ENCODE data around the gene KIFC1. TPM values are rescaled to one million over a fixed set of nuclear protein-coding genes. Genes with fewer than 3 reads are reported as not detected.

Gene KIFC1
- total RNA-seq, 2 donors from 2014 or later: 4.1 to 14.7 TPM

DNA sequence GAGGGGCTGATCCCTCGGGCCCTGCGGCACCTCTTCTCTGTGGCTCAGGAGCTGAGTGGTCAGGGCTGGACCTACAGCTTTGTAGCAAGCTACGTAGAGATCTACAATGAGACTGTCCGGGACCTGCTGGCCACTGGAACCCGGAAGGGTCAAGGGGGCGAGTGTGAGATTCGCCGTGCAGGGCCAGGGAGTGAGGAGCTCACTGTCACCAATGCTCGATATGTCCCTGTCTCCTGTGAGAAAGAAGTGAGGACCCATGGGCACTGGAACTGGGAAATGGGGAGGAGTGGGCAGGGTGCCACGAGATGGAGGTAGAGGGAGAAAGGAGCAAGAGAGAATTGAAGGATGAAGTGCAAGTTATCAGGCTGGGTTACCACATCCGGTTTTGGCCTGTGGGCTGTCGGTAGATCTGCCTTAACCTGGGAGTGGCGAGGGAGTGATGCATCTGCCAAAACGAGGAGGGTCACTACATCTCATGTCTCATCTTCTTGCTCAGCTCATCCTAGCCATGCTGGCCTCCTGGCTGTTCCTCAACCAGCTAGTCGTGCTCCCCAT lies 13.8 kb downstream of the KIFC1 start:
- DNase-seq: no peak
- intact Hi-C loops (cut with DNase I, micrococcal nuclease): no loop called here

DNA sequence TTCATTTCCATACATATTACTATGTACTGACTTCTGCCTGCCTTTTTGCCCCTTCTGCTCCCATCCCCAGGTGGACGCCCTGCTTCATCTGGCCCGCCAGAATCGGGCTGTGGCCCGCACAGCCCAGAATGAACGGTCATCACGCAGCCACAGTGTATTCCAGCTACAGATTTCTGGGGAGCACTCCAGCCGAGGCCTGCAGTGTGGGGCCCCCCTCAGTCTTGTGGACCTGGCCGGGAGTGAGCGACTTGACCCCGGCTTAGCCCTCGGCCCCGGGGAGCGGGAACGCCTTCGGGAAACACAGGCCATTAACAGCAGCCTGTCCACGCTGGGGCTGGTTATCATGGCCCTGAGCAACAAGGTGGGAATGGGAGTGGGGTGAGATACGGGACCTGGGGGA lies 14.5 kb downstream of the KIFC1 start:
- DNase-seq (no peak), ATAC-seq (no peak)
- intact Hi-C loops (cut with DNase I, micrococcal nuclease): no loop called here

More for the DNA sequence above, 13.8 kb downstream of the KIFC1 start:
- no peak for ATAC-seq

DNA sequence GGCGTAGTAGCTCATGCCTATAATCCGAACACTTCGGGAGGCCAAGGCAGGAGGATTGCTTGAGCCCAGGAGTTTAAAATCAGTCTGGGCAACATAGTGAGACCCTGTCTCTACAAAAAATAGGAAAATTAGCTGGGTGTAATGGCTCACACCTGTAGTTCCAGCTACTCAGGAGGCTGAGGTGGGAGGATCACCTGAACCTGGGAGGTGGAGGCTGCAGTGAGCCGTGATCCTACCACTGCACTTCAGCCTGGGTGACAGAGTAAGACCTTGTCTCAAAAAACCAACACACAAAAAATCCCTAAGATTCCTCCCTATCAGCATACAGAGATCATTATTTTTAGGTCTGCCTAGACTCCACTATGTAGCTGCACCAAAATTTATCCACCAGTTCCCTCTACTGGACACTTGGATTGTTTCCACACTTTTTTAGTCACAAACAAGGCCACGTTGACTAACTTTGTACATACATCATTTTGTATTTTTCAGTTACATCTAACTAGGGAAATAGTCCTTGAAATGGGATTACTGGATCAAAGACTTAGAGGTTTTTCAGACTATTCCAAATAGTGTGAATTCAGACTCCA lies 15.6 kb downstream of the KIFC1 start:
- intact Hi-C loops (cut with DNase I, micrococcal nuclease): no loop called here
- ATAC-seq: no peak

DNA sequence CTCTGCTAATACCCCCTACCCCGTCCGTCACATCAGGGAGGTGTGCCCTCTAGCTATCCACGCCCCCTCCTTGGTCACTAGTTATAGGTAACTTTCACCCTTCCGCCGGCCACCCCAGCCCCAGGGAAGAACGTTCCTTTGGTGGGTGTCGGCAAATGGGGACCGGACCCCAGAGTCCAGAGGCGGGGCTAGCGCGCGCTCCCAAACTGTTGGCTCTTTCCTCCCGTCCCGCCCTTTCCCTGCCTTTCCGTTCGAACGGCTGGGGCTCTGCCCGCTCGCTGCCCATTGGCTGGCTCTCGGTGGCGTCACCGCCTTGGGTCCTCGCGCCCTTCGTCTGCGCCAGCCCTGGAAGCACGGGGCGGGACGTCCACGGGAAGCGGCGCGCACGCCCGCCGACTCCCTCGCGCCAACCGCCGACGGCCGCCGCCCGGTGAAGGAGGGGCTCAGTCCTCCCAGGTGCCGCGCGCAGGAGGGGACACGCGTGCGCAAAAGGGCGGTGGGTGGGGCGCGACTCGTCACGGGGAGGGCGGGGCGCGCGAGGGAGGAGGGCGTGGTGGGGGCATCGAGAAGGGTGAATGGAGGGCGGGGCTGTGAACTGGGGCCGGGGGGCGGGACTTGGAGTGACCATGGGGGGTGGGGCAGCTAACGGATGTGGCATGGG lies 18.6 kb downstream of the KIFC1 start:
- intact Hi-C loops (cut with DNase I, micrococcal nuclease): no loop called here
- ATAC-seq (peak; percentile 86), DNase-seq (peak; percentile 97 to 98)

More for the DNA sequence above, 15.6 kb downstream of the KIFC1 start:
- no peak for DNase-seq

DNA sequence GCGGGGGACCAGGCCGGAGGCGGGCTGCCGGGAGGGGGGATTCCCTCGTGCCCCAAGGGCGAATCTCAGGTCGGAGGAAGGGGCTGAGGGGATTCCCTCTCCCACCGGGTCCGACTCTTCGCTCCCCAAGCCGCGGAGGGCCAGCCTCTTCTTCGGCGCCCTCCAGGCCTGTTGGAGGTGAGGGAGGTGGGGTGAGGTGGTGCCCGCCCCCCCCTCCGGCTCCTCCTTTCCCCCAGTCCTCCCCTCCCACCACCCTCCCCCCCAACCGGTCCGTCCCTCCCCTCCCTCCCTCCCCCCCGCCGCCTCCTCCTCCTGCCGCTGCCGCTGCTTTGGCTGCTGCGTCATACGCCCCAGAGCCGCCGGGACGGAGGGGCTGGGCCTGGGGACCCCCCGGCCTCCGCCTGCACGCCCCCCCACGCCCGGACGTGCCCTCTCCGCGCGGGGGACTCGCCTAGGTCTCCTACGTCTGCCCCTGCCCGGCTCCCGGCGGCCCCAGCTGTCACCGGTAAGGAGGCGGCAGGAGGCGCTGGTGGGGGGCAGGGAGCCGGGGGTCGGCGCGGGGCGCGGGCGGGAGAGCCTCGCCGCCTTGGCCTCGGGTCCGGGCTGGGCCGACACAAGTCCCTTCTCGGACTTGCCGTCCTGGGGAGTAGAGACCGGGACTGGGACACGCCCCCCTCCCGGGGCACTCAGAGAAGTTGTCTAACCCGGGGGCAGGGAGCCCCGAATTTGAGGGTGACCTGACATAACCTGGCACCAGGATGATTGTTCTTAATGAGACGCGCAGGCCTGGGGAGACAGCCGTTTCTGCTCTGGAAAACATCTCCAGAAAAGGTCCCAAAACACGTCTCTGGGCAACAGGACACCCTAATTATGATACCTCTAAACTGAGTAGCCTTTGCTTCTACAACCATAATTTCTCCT lies 19.3 kb downstream of the KIFC1 start, which contains the start of gene PHF1:
PHF1 (plus strand) TSS at position 304 of the 921 bp plus-strand sequence. CDS start 1,250 bp downstream, outside the sequence.
- intact Hi-C loops (cut with DNase I, micrococcal nuclease): no loop called here
- peak in 1 of 2 donors; percentile 73 for DNase-seq
- peak; percentile 64 for ATAC-seq

DNA sequence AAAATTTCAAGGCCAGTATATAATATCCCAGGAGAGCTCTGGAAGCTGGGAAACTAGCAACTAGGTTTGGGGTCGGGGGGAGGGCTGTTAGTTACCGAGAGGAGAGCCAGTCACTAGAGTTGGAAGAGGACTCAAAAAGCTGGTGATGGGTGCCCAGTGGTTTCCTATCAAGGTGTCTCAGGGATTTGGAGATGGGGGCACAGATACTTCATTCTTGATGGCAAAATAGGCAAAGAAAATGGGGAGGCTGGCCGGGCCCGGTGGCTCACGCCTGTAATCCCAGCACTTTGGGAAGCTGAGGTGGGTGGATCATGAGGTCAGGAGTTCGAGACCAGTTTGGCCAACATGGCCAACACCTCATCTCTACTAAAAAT lies 20.0 kb downstream of the KIFC1 start:
- intact Hi-C loops (cut with DNase I, micrococcal nuclease): no loop called here

DNA sequence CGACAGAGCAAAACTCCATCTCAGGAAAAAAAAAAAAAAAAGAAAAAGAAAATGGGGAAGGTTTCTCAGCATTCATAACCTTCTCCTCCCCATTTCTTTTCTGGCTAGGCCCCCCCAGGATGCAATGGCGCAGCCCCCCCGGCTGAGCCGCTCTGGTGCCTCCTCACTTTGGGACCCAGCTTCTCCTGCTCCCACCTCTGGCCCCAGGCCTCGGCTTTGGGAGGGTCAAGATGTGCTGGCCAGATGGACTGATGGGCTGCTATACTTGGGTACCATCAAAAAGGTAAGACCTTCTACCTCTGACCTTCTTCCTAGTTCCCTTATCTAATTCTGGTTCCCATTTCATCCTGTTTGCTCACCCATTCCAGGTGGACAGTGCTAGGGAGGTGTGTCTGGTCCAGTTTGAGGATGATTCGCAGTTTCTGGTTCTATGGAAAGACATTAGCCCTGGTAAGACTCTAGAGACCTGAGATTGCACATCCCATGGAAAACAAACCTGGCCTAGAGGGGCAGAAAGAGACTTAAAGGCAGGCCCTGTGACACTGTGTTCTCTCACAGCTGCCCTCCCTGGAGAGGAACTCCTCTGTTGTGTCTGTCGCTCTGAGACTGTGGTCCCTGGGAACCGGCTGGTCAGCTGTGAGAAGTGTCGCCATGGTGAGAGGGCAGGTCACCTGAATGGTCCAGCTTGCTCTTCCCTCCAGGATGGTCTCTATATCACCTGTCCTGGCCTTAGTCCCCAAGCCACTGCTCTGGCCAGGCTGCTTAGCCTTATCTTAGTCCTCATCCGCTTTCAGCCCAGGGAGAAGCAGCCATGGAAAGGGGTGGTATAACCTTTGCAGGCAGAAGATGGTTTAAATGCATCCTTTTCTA lies 20.8 kb downstream of the KIFC1 start:
- intact Hi-C loops (cut with DNase I, micrococcal nuclease): no loop called here

More for the DNA sequence above, 20.0 kb downstream of the KIFC1 start:
- DNase-seq (no peak), ATAC-seq (no peak)

DNA sequence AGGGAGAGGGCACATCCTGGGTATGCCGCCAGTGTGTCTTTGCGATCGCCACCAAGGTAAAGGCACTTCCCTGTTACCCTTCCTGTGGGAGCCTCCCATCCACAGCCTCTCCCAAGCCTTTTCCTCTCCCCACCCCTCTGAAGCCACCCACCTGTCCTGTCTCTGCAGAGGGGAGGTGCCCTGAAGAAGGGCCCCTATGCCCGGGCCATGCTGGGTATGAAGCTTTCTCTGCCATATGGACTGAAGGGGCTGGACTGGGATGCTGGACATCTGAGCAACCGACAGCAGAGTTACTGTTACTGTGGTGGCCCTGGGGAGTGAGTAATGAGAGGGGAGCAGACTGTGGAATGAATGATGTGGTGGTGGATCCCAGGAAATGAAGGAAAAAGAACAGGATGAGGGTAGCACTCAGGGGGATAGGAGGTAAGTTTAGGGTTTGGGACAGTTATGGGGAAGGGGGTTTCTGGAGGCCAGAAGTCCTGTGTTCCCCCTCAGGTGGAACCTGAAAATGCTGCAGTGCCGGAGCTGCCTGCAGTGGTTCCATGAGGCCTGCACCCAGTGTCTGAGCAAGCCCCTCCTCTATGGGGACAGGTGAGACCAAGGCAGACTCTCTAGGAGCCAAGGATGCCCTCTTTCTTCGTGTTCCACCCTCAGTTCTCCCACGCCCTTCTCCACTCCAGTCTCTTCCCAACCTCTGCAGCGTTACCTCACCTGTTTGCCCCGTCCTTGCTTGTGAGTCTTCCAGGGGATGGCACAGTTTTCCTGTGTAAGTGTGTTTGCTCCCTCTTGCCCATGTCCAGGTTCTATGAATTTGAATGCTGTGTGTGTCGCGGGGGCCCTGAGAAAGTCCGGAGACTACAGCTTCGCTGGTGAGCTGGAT lies 21.9 kb downstream of the KIFC1 start:
- intact Hi-C loops (cut with DNase I, micrococcal nuclease): no loop called here
- DNase-seq (no peak), ATAC-seq (no peak)

More for the DNA sequence above, 20.8 kb downstream of the KIFC1 start:
- no peak for ATAC-seq
- no peak for DNase-seq

DNA sequence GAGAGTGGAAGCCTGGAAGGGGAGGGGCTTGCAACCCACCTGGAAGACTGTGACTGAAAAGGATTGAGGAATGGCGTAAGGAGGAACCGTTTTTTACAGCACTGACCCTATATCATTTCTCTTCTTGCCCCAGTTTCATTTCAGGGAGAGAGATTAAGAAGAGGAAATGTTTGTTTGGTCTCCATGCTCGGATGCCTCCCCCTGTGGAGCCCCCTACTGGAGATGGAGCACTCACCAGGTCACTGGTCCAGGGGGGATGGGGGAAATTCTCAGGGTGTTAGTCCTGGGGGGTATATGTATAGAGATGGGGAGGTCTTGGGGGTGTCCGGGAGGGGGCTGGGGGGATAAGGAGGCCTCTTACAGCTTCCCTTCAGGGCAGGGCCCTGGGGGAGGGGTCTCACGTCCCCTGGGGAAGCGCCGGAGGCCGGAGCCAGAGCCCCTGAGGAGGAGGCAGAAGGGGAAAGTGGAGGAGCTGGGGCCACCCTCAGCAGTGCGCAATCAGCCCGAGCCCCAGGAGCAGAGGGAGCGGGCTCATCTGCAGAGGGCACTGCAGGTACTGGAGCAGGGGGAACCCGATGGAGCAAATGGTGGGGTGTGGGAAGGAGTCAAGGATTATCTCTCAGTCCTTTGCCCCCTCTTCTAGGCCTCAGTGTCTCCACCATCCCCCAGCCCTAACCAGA lies 23.1 kb downstream of the KIFC1 start:
- DNase-seq (no peak), ATAC-seq (no peak)
- intact Hi-C loops (cut with DNase I, micrococcal nuclease): no loop called here

DNA sequence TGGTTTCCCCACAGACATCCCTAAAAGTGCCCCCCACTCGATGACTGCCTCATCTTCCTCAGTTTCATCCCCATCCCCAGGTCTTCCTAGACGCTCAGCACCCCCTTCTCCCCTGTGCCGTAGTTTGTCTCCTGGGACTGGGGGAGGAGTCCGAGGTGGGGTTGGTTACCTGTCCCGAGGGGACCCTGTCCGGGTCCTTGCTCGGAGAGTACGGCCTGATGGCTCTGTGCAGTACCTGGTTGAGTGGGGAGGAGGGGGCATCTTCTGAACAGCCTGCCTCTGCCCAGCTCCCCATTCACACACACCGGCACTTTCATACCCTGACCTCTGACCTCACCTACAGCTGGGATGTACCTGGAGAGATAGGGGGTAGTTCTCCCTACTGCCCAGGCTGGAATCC lies 24.2 kb downstream of the KIFC1 start:
- intact Hi-C loops (cut with DNase I, micrococcal nuclease): no loop called here
- DNase-seq: no peak
- ATAC-seq: no peak

DNA sequence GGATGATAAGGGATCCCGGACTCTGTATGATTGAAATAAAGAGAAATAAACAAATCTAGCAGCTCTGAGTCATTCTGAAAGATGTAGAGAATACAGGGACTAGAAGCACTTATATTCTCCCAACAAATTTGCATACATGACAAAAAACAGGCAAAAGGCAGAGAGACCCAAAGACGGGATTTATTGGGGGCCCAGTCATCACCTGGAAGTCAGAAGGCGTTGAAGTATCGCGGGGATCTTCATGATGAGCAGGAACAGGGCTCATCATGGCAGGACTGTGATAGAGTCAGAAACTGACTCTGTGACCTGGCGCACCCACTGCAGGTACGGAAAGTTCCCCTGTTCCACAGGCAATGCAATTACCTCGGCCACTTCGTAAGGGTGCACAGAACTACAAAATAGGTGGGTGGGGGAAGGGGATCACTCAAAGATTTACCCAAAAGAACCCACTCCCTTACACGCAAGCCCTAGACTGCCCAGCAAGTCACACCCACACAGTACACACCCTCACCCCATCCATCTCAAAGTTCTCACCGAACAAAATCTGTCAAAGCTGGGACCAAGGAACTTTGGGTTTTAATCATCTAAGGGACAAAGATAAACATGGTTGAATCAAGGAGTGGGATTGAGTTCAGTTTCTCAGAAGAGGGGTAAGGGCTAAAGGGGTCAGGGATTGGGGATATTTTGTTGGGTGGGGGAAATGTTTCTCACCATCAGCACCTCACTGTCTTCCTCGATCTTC lies 24.9 kb downstream of the KIFC1 start:
- intact Hi-C loops (cut with DNase I, micrococcal nuclease): no loop called here

DNA sequence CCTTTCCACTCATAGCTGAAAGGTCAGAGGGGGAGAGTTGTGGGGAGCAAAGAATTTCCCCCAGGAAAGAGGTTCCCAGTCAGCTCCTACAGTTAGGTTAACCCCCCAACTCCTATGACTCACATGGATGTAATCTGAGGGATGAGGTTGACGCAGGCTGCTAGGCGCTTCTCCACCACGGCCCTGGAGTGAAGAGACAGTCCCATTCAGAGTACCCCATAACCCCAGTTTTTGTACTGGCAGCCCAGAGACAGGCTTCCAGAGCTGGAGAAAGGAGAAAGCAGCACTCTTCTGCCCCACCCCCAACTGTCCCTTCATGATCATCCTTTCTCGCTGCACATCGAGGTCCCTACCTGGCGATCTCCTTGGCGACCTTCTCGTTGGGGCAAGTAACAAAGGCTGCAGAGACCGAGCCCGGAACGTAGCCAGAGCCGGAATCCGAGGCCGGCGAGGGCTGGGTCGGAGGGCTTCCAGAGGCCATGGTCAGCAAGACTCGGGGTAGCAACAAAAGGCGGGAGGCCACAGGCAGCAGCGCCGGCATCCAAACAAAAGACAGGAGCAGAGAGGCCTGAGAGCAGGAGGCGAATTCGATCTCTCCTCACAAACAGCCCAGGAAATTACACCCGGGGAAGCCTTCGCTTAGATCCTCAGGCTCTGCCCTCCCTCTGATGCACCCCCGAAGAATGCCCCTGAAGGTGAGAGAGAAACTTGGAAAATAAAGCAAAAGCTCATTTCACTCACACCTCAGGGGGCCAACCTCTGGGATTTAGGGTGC lies 25.7 kb downstream of the KIFC1 start:
- ATAC-seq: peak; percentile 0
- DNase-seq: peak in 1 of 2 donors; percentile 45
- intact Hi-C loops (cut with DNase I, micrococcal nuclease): no loop called here

More for the DNA sequence above, 24.9 kb downstream of the KIFC1 start:
- no peak for DNase-seq
- no peak for ATAC-seq

DNA sequence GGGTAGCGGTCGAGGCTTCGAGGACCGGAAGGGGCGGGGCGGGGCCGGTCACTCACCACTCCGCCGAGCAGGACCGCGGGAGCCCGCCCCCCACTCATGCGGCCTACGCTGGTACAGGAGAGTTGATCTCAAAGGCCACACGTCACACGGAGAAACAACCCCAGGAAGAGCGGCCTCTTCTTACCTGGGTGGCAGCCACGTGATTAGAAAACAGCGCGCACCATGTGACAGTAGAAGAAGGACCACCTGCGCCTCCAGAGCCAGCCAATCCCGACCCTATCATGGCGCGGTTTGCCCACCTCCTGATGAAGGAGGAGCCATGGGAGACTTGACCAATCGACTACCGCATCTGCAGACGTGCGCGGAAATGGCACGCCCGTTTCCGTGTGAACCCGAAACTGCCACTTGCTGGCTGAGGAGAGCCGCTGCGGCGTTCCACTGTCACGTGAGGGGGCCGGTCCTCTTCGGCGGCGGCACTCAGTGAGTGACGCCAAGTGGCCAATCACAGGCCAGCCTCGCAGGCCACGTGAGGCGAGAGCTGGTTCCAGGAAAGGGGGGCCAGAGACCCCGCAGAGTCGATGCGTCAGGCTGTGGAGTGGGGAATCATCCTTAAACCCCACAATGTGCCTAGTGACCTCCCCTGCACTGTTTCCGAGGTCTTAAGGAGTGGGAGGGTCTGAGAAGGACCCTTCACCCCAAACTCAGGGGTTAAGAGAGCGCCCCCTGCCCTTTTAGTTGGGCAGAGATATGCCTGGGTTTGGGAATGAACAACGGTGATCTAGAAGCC lies 26.5 kb downstream of the KIFC1 start, which contains the start of gene CUTA:
CUTA (minus strand) TSS at position 205 of the 787 bp plus-strand sequence; CDS start at position 98, 107 bp downstream.
- intact Hi-C loops (cut with DNase I, micrococcal nuclease): no loop called here
- DNase-seq (peak; percentile 98 to 100), ATAC-seq (peak; percentile 92)

DNA sequence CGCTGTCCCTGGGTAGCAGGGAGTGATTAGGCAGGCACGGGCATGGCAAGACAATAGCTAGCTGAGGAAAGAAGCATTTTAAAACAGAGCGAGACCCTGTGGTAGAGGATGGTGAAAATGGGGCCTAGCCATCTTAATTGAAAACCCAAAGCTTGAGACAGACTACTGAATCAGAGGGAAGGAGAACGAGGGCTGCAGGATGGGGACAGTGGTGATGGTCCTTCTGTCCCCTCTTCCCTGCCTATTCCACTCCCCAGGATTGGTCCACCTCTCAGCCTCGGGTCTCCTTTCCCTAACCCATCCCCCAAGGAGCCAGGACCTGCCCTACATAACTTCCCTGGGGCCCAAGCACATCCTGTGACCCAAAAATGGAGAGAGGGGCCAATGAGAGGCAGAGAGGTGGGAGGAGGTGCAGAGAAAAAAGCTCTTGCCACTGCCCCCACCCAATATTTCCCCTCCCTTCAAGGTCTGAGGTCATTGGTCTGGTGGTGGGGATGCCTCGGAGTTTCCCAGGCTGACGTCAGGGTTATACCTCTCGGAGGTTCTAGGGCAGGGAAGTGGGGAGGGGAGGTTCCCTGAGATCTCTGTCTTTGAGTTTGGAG lies 27.2 kb downstream of the KIFC1 start:
- no peak for DNase-seq
- no peak for ATAC-seq
- intact Hi-C loops (cut with DNase I, micrococcal nuclease): no loop called here
